Stimulated activated CD8-positive, alpha-beta memory T cell treated with anti-CD3 and anti-CD28 coated beads, Interleukin-15, amount 100 ng/mL, for 24 hours (primary cell): Measurements from ENCODE around the gene MKRN1.
"Not testable (repeated sequence)": the region's sequence is repeated elsewhere in the genome, so short reads cannot be mapped to it uniquely, and the experiment has no call there.

Experiments
- DNase-seq: peaks from one replicate; pipeline ENCODE4 v3.0.0-alpha.2; 2020; ENCODE audit warnings: low read depth

Gene MKRN1

GRCh38 chr7:140479062-140479738 is at the start of gene MKRN1:
TSS of gene MKRN1 (minus strand) at chr7:140479505. CDS start at chr7:140479344, 161 bp downstream.
- peak; percentile 82 for DNase-seq

- no peak for DNase-seq
These were observed 47.7 kb upstream of the MKRN1 start for GRCh38 chr7:140526787-140527664.

GRCh38 chr7:140526214-140526613 is 46.9 kb upstream of the MKRN1 start:
- no peak for DNase-seq

- no peak for DNase-seq
These were observed 46.4 kb upstream of the MKRN1 start for GRCh38 chr7:140525743-140526142.

- no peak for DNase-seq
These were observed 42.1 kb upstream of the MKRN1 start for GRCh38 chr7:140521421-140521820.

GRCh38 chr7:140519007-140519399 is 39.7 kb upstream of the MKRN1 start:
- no peak for DNase-seq

GRCh38 chr7:140518370-140519006 is 39.2 kb upstream of the MKRN1 start:
- no peak for DNase-seq

GRCh38 chr7:140517546-140518369 is 38.5 kb upstream of the MKRN1 start:
- DNase-seq = peak; percentile 43

GRCh38 chr7:140512317-140513000 is 33.2 kb upstream of the MKRN1 start:
- no peak for DNase-seq

- no peak for DNase-seq
These were observed 30.5 kb upstream of the MKRN1 start for GRCh38 chr7:140509789-140510188.

- DNase-seq = not testable (repeated sequence)
These were observed 28.3 kb upstream of the MKRN1 start for GRCh38 chr7:140507556-140507955.

GRCh38 chr7:140506788-140507464 is 27.6 kb upstream of the MKRN1 start:
- no peak for DNase-seq

- no peak for DNase-seq
These were observed 22.7 kb upstream of the MKRN1 start for GRCh38 chr7:140501966-140502365.

GRCh38 chr7:140497807-140498206 is 18.5 kb upstream of the MKRN1 start:
- DNase-seq = not testable (repeated sequence)

- DNase-seq = no peak
These were observed 18.0 kb upstream of the MKRN1 start for GRCh38 chr7:140497241-140497769.

- DNase-seq = no peak
These were observed 16.3 kb upstream of the MKRN1 start for GRCh38 chr7:140495514-140496097.

GRCh38 chr7:140494867-140495266 is 15.6 kb upstream of the MKRN1 start:
- no peak for DNase-seq

GRCh38 chr7:140489026-140489359 is 9.7 kb upstream of the MKRN1 start:
- DNase-seq = no peak

- no peak for DNase-seq
These were observed 6.4 kb upstream of the MKRN1 start for GRCh38 chr7:140485500-140486265.
